Esophagus muscularis mucosa (tissue), 3 donors: ENCODE data around the gene MOG.

Experiments
- CTCF ChIP-seq, 3 experiments: fragments of 200-600 bp in 2 of 3; fragments of 450-650 bp in 1 of 3; sonication (generic) in 2 of 3; IDR thresholded peaks; one replicate each; pipeline ENCODE4 v1.5.1; 2017 to 2019; ENCODE audit warnings: antibody characterized with exemption in 3 of 3, mild to moderate bottlenecking in 2 of 3, moderate library complexity in 1 of 3
- POLR2A ChIP-seq: fragments of 450-650 bp; IDR thresholded peaks from one replicate; pipeline ENCODE4 v1.6.1; 2017; ENCODE audit warnings: antibody characterized with exemption, moderate library complexity, mild to moderate bottlenecking, low read depth

DNA sequence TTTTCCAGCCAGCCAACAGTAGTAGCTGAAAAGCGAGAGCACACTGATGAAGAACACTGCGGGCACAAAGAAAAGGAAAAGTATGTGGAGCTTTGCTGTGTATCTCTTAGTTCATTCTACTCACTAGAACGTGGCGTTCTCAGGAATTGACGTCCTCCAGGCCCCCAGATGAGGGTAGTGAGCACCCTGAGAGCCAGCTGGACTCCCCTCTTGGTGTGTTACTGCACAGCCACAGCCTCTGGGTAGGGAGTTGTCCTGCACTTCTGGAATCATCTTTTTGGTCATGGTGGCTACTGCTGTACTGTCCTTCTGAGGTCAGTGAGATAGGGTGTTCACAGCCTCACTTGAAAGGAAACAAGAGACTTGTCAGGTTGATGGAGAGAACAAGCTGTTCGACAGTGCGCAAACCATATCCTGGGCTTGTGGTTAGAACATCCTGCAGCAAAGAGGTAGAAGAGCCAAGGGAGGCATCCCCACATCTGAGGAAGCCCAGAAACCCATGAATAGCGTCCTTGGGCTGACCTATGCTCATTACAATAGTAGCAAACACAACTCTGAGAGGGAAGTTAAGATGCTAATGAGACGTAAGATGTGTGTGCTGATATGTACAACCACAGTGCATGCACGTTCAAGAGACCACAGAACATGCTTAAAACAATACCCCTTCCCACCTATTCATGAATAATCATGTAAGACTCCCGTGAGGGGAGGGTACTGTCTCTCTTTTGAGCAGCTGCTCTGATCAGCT lies 51.7 kb downstream of the MOG start:
- no peak for TF ChIP-seq POLR2A
- TF ChIP-seq CTCF (IDR thresholded peaks at IDR 0.05) = no peak
